Activated CD4-positive, alpha-beta T cell treated with anti-CD3 and anti-CD28 coated beads, Interleukin-2, amount 50 U/mL, for 24 hours (primary cell): Measurements from ENCODE around the gene CELF4.

Source experiments
- DNase-seq, 2 donors: peaks; one replicate each; pipeline ENCODE4 v3.0.0-alpha.2; 2020; ENCODE audit warnings: low read depth in 1 of 2, low spot score in 1 of 2

Gene CELF4

GRCh38 chr18:37330173-37330572 lies 235.4 kb downstream of the CELF4 start:
- DNase-seq = no peak

GRCh38 chr18:37328946-37329719 lies 236.5 kb downstream of the CELF4 start:
- no peak for DNase-seq

- DNase-seq = no peak
Measured at GRCh38 chr18:37327063-37327577, 238.5 kb downstream of the CELF4 start.

- DNase-seq = no peak
Measured at GRCh38 chr18:37322492-37323035, 243.0 kb downstream of the CELF4 start.

GRCh38 chr18:37321582-37322491 lies 243.8 kb downstream of the CELF4 start:
- DNase-seq = no peak

- no peak for DNase-seq
Measured at GRCh38 chr18:37320317-37320716, 245.3 kb downstream of the CELF4 start.

- DNase-seq = no peak
Measured at GRCh38 chr18:37318360-37319355, 246.9 kb downstream of the CELF4 start.

- no peak for DNase-seq
Measured at GRCh38 chr18:37317486-37317885, 248.1 kb downstream of the CELF4 start.

- no peak for DNase-seq
Measured at GRCh38 chr18:37316468-37316867, 249.1 kb downstream of the CELF4 start.

- DNase-seq = no peak
Measured at GRCh38 chr18:37315935-37316334, 249.7 kb downstream of the CELF4 start.

GRCh38 chr18:37314534-37314933 lies 251.1 kb downstream of the CELF4 start:
- DNase-seq = no peak

GRCh38 chr18:37313624-37314023 lies 252.0 kb downstream of the CELF4 start:
- DNase-seq = no peak

- DNase-seq = no peak
Measured at GRCh38 chr18:37309861-37310260, 255.7 kb downstream of the CELF4 start.

- no peak for DNase-seq
Measured at GRCh38 chr18:37309059-37309458, 256.5 kb downstream of the CELF4 start.

- no peak for DNase-seq
Measured at GRCh38 chr18:37307181-37307580, 258.4 kb downstream of the CELF4 start.

- DNase-seq = no peak
Measured at GRCh38 chr18:37306432-37306831, 259.2 kb downstream of the CELF4 start.

GRCh38 chr18:37305066-37305465 lies 260.5 kb downstream of the CELF4 start:
- no peak for DNase-seq

- no peak for DNase-seq
Measured at GRCh38 chr18:37304012-37304680, 261.5 kb downstream of the CELF4 start.

- no peak for DNase-seq
Measured at GRCh38 chr18:37303009-37303408, 262.6 kb downstream of the CELF4 start.

GRCh38 chr18:37302519-37302918 lies 263.1 kb downstream of the CELF4 start:
- DNase-seq = no peak
